ENCODE measurements around the gene NFIA.

Gene NFIA

GRCh38 chr1:61474269-61474817 is 392.0 kb downstream of the NFIA start:
- DNase-seq (ENCODE audit: low read depth in 2 of 3, low spot score in 2 of 3), result no peak

DNA sequence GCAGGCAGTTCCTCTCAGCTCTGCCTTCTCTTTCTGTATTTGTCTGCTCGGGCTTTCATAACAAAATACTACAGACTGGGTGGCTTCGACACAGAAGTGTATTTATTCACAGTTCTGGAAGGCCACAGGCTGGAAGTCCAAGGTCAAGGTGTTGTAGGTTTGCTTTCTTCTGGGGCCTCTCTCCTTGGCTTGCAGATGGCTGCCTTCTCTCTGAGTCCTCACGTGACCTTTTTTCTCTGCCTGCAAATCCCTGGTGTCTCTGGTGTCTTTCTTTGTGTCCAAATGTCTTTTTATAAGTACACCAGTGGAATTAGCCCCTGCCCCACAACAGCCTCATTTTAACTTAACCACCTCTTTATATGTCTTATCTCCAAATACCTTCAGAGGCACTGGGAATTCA is 392.6 kb downstream of the NFIA start:
- DNase-seq (ENCODE audit: low read depth in 2 of 3, low spot score in 2 of 3), result no peak

DNA sequence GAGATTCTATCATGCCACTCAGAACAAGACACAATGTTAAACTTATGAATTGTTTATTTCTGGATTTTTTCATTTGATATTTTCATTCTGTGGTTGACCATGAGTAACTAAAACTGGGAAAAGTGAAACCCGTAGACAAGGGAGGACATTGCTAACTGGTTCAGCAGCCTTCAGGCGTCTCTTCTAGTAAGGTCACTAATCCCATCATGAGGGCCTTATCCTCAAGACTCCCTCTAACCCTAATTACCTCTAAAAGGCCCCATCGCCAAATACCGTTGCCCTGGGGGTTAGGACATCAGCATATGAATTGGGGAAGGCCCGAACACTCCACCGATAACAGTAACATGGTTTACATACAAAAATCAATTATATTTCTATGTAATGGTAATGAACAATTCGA is 394.9 kb downstream of the NFIA start:
- DNase-seq (ENCODE audit: low read depth in 2 of 3, low spot score in 2 of 3), result no peak

GRCh38 chr1:61480273-61480935 is 398.0 kb downstream of the NFIA start:
- DNase-seq (ENCODE audit: low read depth in 2 of 3, low spot score in 2 of 3), result no peak

DNA sequence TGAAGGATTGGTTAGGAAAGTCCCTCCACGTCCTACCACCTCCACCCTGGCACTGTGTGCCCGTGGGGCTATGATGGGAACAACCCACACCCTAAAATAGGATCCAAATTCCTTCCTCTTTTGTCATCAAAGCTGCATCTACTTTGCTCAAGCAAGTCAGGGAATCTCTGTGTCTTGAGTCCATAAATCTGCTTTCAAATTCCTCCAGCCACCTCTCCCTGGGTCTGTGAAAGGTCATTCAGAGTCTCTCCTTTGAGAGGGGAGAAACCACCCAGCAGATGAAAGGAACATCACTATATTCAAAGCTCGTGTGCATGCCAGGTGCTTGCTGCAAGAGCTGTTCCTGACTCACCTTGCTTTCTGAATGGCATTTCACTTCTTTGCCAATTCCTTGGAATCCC is 399.0 kb downstream of the NFIA start:
- no peak for DNase-seq (ENCODE audit: low read depth in 2 of 3, low spot score in 2 of 3)

DNA sequence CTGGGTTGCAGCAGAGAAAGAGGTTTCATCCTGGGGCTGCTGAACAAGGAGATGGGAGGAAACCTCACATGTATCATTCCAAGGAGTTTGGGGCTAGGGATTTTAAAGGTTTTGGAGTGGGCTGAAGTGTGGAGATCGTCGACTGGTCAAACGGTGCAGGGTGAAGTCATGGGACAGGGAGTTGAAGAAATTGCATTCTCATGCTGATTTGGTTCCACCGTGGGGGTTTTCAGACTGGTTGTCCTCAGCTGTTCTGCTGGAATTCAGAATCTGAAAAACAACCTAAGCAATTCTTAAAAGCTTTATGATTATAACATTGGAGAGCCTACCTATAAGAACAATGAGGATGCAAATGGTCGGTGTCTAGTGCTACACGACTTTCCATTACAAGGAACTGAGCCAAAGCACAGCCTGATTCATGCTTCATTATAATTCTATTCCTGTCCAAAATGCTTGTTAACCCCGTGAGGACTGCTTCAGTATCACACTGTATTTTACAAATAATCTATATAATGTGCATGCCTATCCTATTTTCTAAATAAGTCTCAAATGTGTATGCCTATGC is 399.9 kb downstream of the NFIA start:
- no peak for DNase-seq (ENCODE audit: low read depth in 2 of 3, low spot score in 2 of 3)

DNA sequence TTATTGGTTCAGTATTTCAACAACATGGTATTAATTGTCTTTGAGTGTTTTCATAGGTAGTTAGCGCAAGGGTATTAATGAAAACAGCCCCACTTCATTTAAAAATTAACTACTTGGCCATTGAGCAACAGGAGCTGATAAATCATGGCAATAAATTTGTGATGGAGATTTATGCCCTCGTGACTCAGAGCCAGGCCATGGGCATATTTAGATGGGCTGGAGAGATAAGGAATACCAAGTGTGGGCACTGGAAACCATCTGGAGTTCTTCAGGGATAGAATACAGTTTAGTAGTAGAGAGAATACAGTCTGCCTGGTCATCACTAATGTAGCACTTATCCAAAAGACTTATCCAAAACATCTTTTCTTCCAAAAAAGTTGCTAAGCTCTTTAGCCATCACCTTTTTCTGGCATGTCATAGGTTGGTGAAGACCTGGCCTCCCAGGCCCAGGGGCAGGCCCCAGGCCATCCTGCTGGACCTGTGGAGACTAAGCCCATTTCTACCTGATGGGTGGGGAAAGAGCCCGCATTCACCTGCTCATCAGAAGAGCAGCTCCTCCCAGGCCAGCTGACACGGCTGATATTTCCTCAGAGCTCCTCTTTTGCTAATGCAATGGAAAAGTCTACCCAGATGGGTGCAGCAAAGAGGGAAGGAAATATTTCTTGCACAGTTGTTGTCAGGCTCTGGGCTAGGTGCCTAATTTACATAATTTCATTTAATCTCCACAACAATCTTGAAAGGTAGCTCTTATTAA is 404.6 kb downstream of the NFIA start:
- no peak for DNase-seq (ENCODE audit: low read depth in 2 of 3, low spot score in 2 of 3)

DNA sequence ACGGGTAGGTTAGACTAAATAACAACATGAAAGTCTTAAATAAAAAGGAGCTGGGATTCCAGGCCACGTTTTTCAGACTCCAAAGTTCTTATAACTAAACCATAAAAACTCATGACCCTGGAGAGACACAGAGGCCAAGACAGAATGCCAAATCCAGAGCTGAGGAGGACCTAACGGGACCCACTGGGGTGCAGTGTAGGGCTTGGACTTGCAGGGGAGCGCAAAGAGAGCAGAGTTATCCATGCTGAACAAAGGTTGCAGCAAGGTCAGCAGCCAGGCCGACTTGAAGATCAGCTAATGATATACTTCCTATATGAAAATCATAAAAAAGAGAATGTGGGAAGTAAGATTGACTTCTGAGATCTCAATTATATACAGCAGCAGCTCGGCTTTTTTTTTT is 405.4 kb downstream of the NFIA start:
- no peak for DNase-seq (ENCODE audit: low read depth in 2 of 3, low spot score in 2 of 3)

GRCh38 chr1:61490924-61491323 is 408.6 kb downstream of the NFIA start:
- no peak for DNase-seq (ENCODE audit: low read depth in 2 of 3, low spot score in 2 of 3)

- DNase-seq (ENCODE audit: low read depth in 2 of 3, low spot score in 2 of 3), result no peak
Measured at GRCh38 chr1:61491497-61491896, 409.1 kb downstream of the NFIA start.

DNA sequence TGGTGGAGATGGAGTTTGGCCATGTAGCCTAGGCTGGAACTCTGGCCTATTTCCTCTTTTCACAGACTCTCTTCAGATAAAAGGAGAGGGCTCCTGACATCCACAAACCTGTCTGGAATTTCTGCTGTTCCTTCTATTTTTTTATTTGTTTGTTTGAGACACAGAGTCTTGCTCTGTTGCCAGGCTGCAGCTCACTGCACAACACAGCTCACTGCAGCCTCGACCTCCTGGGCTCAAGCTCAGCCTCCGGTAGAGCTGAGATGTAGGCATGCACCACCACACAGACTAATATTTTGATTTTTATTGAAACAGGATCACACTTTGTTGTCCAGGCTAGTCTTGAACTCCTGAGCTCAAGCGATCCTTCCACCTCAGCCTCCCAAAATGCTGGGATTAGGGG is 411.6 kb downstream of the NFIA start:
- no peak for DNase-seq (ENCODE audit: low read depth in 2 of 3, low spot score in 2 of 3)

DNA sequence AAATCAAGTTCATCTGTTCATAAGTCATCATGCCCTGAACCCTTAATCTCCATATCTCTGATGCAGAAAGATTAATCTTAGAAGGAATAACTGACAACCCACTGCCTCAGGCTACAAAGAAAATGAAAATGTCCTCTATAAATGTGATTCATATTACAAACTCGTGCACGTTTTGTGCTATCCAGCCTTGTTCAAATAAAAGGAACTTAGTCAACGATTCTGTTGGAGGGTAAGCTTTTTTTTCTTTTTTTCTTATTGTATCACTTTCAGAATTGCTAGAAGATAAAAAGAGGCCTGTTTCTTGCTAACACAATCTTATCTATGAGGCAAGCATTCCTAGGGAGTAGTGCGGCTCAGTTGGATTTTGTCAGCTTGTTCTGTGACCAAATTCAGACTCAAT is 414.1 kb downstream of the NFIA start:
- DNase-seq (ENCODE audit: low read depth in 2 of 3, low spot score in 2 of 3), result no peak

- no peak for DNase-seq (ENCODE audit: low read depth in 2 of 3, low spot score in 2 of 3)
Measured at GRCh38 chr1:61497013-61497412, 414.7 kb downstream of the NFIA start.

GRCh38 chr1:61498342-61498741 is 416.0 kb downstream of the NFIA start:
- no peak for DNase-seq (ENCODE audit: low read depth in 2 of 3, low spot score in 2 of 3)

DNA sequence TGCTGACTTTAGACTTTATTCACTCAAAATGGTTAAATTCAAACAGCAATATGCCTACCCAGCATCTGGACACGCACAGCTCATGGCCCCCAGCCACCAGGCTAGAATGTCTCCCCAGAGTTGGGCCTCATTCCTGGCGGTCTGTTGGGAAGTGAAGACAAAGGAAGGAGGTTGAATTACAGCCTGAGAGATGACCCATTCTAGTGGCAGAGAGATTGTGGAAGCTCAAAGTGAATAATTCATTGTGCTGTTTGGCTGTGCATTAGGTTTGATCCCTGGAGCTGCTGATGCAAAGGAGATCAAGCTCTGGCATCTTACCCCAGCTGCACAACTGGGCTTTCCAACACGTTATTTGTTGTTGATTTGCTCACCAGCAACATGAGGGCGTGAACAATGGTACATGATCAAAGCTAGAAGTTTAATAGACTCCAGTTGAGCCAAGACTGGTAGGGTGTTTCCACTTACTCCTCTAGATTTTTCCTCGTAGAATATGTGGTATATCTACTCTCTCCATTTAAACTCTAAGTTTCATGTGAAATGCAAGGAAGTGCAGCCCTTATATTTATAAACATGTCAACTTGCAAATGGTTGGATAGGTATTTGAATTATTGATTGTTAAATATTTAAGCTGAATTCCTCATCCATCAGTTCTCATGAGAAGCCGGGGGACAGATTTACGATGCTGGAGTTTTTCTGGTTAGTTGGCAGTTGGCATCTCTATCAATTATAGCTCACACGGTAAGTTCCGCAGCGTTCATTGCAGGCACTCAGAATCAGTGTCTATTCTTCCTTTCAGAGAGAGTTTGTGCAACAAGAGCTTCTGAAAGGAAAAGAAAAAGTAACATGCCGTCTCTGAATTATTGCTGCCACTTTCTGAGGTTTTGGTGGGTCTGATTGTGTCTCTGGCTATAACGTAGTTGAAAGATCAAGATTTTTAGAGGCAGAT is 419.9 kb downstream of the NFIA start:
- DNase-seq (ENCODE audit: low read depth in 2 of 3, low spot score in 2 of 3), result no peak

DNA sequence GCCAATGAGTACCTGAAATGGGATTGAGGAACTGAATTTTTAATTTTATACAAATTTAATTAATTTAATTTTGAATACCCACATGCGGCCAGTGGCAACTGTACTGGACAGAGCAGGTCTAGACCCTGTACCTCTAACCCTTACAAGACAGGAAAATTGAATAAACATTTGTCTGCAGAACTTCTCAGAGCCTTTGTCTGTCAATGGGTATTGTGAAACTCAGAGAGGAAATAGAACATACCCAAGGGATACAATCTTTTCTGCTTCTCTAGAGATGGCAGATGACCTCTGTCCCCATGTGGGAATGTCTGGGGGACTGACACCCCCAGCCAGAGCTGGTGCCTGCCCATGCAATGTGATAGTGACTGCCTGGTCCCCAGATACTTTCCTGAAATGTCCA is 421.9 kb downstream of the NFIA start:
- DNase-seq (ENCODE audit: low read depth in 2 of 3, low spot score in 2 of 3), result no peak

DNA sequence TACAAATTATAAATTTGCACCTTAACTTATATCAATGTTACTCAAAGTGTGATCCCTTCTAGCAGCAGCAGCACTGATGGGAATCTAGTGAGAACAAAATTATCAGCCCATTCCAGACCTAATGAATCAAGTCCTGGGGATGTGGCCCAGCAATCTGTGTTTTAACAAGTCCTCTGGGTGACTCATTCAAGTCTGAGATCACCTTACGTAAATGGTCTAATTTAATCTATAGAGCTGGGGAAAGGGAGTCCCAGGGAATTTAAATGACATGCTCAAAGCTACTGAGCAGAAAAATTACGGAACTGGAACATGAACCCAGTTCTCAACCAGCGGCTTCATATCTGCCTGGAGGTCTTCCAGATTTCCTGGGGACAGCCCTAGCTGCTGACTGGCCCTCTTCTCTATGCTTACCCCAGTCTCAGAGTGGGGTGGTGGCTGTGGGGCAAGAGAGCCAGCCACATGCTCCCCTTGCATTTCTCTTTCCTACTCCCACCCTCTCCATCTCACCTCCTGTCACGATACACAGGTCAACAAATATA is 422.6 kb downstream of the NFIA start:
- DNase-seq (ENCODE audit: low read depth in 2 of 3, low spot score in 2 of 3), result no peak

DNA sequence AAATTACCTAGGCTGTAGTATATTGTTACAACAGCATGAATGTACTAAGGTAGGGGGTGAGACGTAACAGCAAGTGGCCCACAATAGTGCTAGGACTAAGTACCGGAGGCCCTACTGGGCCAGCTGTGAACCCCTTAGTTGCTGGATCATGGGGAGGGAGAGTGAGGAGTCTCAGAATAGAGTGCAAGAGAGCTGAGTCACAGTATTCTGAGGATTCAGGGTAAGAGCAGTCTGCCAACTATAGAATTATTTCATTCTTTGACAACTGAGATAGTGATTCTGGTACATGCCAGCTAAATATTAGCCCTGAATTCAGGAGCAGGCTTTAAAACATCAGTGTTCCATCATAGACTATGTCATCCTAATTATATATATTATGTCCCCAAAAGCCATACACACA is 423.9 kb downstream of the NFIA start:
- DNase-seq (ENCODE audit: low read depth in 2 of 3, low spot score in 2 of 3), result no peak

GRCh38 chr1:61506944-61507500 is 424.7 kb downstream of the NFIA start:
- no peak for DNase-seq (ENCODE audit: low read depth in 2 of 3, low spot score in 2 of 3)

Data from activated CD8-positive, alpha-beta memory T cell treated with anti-CD3 and anti-CD28 coated beads for 48 hours (primary cell).